Keratinocyte (primary cell): ENCODE data around the gene ATF6. TPM values are rescaled to one million over a fixed set of nuclear protein-coding genes. Genes with fewer than 3 reads are reported as not detected.

Source experiments
- DNase-seq: peaks from one replicate; pipeline ENCODE4 v3.0.0-alpha.2; 2011; ENCODE audit warnings: low read depth, missing footprints, low spot score
- FAIRE-seq: peaks from 2 replicates; lab custom pipeline; 2011; peaks lifted over from hg19 to GRCh38; lab: Jason Lieb, UNC
- H2AFZ ChIP-seq: 2 replicates; pipeline ENCODE4 v1.6.0; 2012; ENCODE audit warnings: low read length, control low read depth, inconsistent platforms; ENCODE audit not compliant: control insufficient read depth
- H3K27ac ChIP-seq: 2 replicates; pipeline ENCODE4 v1.5.1; 2011; ENCODE audit warnings: low read length; ENCODE audit not compliant: control insufficient read depth, insufficient read depth
- H3K27me3 ChIP-seq: 3 replicates; pipeline ENCODE4 v1.6.0; 2011; ENCODE audit warnings: low read length; ENCODE audit not compliant: control insufficient read depth, insufficient read depth; ENCODE audit errors: extremely low read depth
- H3K36me3 ChIP-seq, 2 experiments: 2 replicates in 1 of 2; 3 replicates in 1 of 2; pipeline ENCODE4 v1.5.1; 2011; ENCODE audit warnings: low read length in 2 of 2, mild to moderate bottlenecking in 1 of 2; ENCODE audit not compliant: control insufficient read depth in 2 of 2, insufficient read depth in 2 of 2; ENCODE audit errors: extremely low read depth in 1 of 2
- H3K4me1 ChIP-seq: 3 replicates; pipeline ENCODE4 v1.5.1; 2011; ENCODE audit warnings: low read length; ENCODE audit not compliant: control insufficient read depth, insufficient read depth; ENCODE audit errors: extremely low read depth
- H3K4me2 ChIP-seq: 3 replicates; pipeline ENCODE4 v1.6.0; 2011; ENCODE audit warnings: low read depth, low read length; ENCODE audit not compliant: control insufficient read depth, insufficient read depth; ENCODE audit errors: extremely low read depth
- H3K4me3 ChIP-seq, 3 experiments: fragments of 200-600 bp in 1 of 3; sonication (generic) in 1 of 3; 2 replicates in 2 of 3; 3 replicates in 1 of 3; pipeline ENCODE4 v1.5.1; 2011 to 2016; ENCODE audit warnings: low read length in 3 of 3, mild to moderate bottlenecking in 3 of 3, control low read depth in 2 of 3, inconsistent platforms in 1 of 3, low read depth in 1 of 3, mixed read lengths in 1 of 3, mixed run types in 1 of 3, moderate library complexity in 1 of 3; ENCODE audit not compliant: control insufficient read depth in 2 of 3, insufficient read depth in 2 of 3; ENCODE audit errors: extremely low read depth in 1 of 3
- H3K79me2 ChIP-seq: 2 replicates; pipeline ENCODE4 v1.6.0; 2012; ENCODE audit warnings: low read length; ENCODE audit not compliant: control insufficient read depth, insufficient read depth
- H3K9ac ChIP-seq: 3 replicates; pipeline ENCODE4 v1.6.0; 2011; ENCODE audit warnings: low read length; ENCODE audit not compliant: control insufficient read depth, insufficient read depth; ENCODE audit errors: extremely low read depth
- H3K9me1 ChIP-seq: 3 replicates; pipeline ENCODE4 v1.6.0; 2011; ENCODE audit warnings: low read length; ENCODE audit not compliant: control insufficient read depth, insufficient read depth; ENCODE audit errors: extremely low read depth
- H3K9me3 ChIP-seq: 2 replicates; pipeline ENCODE4 v1.5.1; 2012; ENCODE audit warnings: low read depth, low read length; ENCODE audit not compliant: control insufficient read depth
- H4K20me1 ChIP-seq: 3 replicates; pipeline ENCODE4 v1.6.0; 2011; ENCODE audit warnings: low read length; ENCODE audit not compliant: control insufficient read depth, insufficient read depth; ENCODE audit errors: extremely low read depth
- CTCF ChIP-seq, 3 experiments: IDR thresholded peaks in 1 of 3; conservative IDR thresholded peaks in 1 of 3; optimal IDR thresholded peaks in 1 of 3; 2 replicates in 2 of 3; 3 replicates in 1 of 3; pipeline versions ENCODE3 to v1.5.1; 2011; ENCODE audit warnings: low read length in 3 of 3, mild to moderate bottlenecking in 3 of 3, moderate library complexity in 2 of 3, control low read depth in 1 of 3, inconsistent platforms in 1 of 3; ENCODE audit not compliant: insufficient read depth in 2 of 3; ENCODE audit errors: extremely low read depth in 1 of 3
- EZH2 ChIP-seq: IDR thresholded peaks from one replicate; pipeline ENCODE4 v1.6.1; 2012; ENCODE audit warnings: inconsistent platforms, mild to moderate bottlenecking, low read length, moderate library complexity
- dilution Hi-C: fragments of 300-500 bp; cut with MboI; formaldehyde crosslinking; loops from one replicate; pipeline ENCODE4 v1.7.0; 2020; ENCODE audit warnings: low sequenced_read_pairs; ENCODE audit not compliant: extremely low pct_ligation_motif_present
- polyA plus RNA-seq, 5 experiments: library from polyadenylated mRNA; depleted of rRNA in 3 of 5; stranded (reverse) in 3 of 5; stranded (forward) in 1 of 5; unstranded in 1 of 5; fragments of >200 nt; gene quantifications; 1 replicate in 1 of 5; 2 replicates in 3 of 5; 3 replicates in 1 of 5; pipeline versions ENCODE4 v1.2.1 to v1.2.3, GENCODE V29; 2011 to 2012; ENCODE audit warnings: missing spikeins in 2 of 5, low read depth in 1 of 5, low replicate concordance in 1 of 5

Gene ATF6
- polyA plus RNA-seq, 1 donor (not counting 4 experiments of a cell fraction or from before 2014, with no cell fraction given) = 19.7 TPM

- FAIRE-seq = no peak
- dilution Hi-C loops = no loop called here
Observed at GRCh38 chr1:161887730-161888287, 121.7 kb downstream of the ATF6 start.

DNA sequence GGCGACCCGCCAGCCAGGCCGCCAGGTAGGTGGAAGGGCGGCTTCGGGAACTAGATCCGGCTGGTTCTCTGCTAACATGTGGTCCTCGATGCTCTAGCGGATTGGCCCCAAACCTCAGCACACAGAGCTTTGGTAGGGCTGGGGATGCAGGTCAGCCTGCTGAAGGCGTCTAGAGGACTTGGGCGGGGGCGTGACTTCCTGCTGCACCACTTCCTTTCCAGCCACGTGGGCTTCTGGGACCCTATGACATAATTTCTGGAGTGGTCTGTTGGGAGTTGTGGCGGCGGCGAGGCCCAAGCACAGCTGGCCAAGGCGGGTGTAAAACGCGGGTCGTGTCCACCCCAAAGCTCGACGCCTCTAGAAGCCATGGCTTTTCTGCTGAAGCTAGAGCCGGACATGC is 124.5 kb downstream of the ATF6 start:
- DNase-seq (no peak), FAIRE-seq (no peak)
- H3K9me1 ChIP-seq = no peaks in the 10 kb centered on the region
- no peaks in the 10 kb centered on the region for H3K79me2 ChIP-seq
- no peak overlapping the region for H3K4me2 ChIP-seq
- no peak for TF ChIP-seq CTCF (optimal IDR thresholded peaks at IDR 0.05 in 1 of 3, IDR thresholded peaks at IDR 0.05 in 1 of 3, conservative IDR thresholded peaks at IDR 0.05 in 1 of 3; ENCODE audit: extremely low read depth in 1 of 3, insufficient read depth in 2 of 3, low read length in 3 of 3)
- no peak for TF ChIP-seq EZH2
- no peaks in the 10 kb centered on the region for H3K4me1 ChIP-seq
- H3K4me3 ChIP-seq = no peak overlapping the region
- no peaks in the 10 kb centered on the region for H4K20me1 ChIP-seq
- H3K27me3 ChIP-seq = no peaks in the 10 kb centered on the region
- H3K27ac ChIP-seq = no peak overlapping the region
- dilution Hi-C loops = no loop called here
- H2AFZ ChIP-seq = no peak overlapping the region
- H3K36me3 ChIP-seq = peaks cover 2 to 3% of the 10 kb centered on the region in 2 experiments
- H3K9ac ChIP-seq = no peak overlapping the region
- H3K9me3 ChIP-seq = no peaks in the 10 kb centered on the region

More at GRCh38 chr1:161887730-161888287, 121.7 kb downstream of the ATF6 start:
- Histone ChIP-seq H3K9me1 (no peaks in the 10 kb centered on the region), H3K79me2 (no peaks in the 10 kb centered on the region), H3K4me2 (no peak overlapping the region), H3K9me3 (no peaks in the 10 kb centered on the region), H3K4me3 (no peak overlapping the region), H3K9ac (no peak overlapping the region), H3K36me3 (peaks cover 2 to 3% of the 10 kb centered on the region in 2 experiments), H3K27me3 (no peaks in the 10 kb centered on the region), H2AFZ (no peak overlapping the region), H3K4me1 (peaks cover 6% of the 10 kb centered on the region), H3K27ac (no peak overlapping the region), H4K20me1 (no peaks in the 10 kb centered on the region)
- TF ChIP-seq EZH2 (no peak), CTCF (optimal IDR thresholded peaks at IDR 0.05 in 1 of 3, IDR thresholded peaks at IDR 0.05 in 1 of 3, conservative IDR thresholded peaks at IDR 0.05 in 1 of 3; ENCODE audit: extremely low read depth in 1 of 3, insufficient read depth in 2 of 3, low read length in 3 of 3) (no peak)
- no peak for DNase-seq
